Measurements from ENCODE around the gene PSD. TPM values are rescaled to one million over a fixed set of nuclear protein-coding genes. Genes with fewer than 3 reads are reported as not detected.
A peak's percentile ranks its signal among the peaks of the same experiment; 100 is the strongest.

Gene PSD
- total RNA-seq, 1 experiment from 2014 or later, result 3.4 TPM

DNA sequence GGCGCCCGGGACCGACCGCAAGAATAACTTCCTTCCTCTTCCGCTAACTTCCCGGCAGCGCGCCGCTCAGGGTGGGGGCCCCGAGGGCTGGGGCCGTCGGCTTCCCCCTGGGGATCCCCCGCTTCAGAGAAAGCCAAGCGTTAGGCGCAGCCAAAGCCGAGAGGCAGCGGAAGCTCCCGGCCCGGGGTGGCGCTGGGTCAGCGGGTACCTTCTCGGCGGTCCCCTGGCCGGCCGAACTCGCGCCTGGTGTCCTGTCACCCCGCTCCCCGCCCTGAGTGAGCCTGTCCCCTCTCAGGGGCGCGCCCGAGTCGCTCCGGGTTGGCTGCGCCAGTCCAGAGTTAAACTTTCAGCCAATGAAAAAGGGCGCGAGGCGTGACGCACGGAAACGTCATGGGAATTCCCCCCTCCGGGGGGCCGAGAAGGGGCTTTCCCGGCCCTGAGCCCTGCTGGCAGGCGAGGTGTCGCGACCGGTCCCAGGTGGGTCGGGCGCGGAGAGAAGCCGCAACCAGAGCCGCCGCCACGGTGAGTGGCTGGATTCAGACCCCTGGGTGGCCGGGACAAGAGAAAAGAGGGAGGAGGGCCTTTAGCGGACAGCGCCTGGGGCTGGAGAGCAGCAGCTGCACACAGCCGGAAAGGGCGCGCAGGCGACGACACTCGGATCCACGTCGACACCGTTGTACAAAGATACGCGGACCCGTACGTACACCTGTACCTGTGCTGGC, 24.3 kb downstream of the PSD start:
- Mint-ChIP-seq H3K4me1 (peaks cover 32 to 45% of the 10 kb centered on the region in 2 experiments), H3K27me3 (ENCODE audit: low read depth) (peaks cover 63% of the 10 kb centered on the region), H3K27ac (peak overlapping the region in 1 of 3 experiments; percentile 69; a peak in 1 of 7 replicates), H3K36me3 (ENCODE audit: insufficient read depth in 1 of 3, low read depth in 3 of 3) (peaks cover 0 to 10% (median 9%) of the 10 kb centered on the region in 3 experiments; a peak in 5 of 7 replicates), H3K9me3 (no peaks in the 10 kb centered on the region), H3K4me3 (peak overlapping the region; percentile 73 to 79)
- Histone ChIP-seq H3K79me1 (ENCODE audit: insufficient read depth, low read depth, low read length, poor library complexity, severe bottlenecking) (no peaks in the 10 kb centered on the region), H3K9me3 (ENCODE audit: control insufficient read depth, low read depth, low read length) (no peaks in the 10 kb centered on the region), H2BK120ac (ENCODE audit: low read depth, low read length, poor library complexity, severe bottlenecking) (no peak overlapping the region), H4K91ac (ENCODE audit: insufficient read length, low read depth, low read length) (no peak overlapping the region), H3K4ac (ENCODE audit: low read depth, low read length) (no peak overlapping the region), H3K4me1 (ENCODE audit: insufficient read depth, low read length) (no peaks in the 10 kb centered on the region), H2BK15ac (ENCODE audit: low read depth, low read length) (no peak overlapping the region), H3K23ac (ENCODE audit: insufficient read length, low read depth, low read length) (no peak overlapping the region), H3K27me3 (ENCODE audit: insufficient read depth, low read length) (peaks cover 11% of the 10 kb centered on the region; the same call in 1 of the 2 replicates), H2BK5ac (ENCODE audit: insufficient read length, low read length) (no peak overlapping the region), H3K9ac (ENCODE audit: extremely low read depth, insufficient read length, low read length) (no peak overlapping the region), H3K27ac (ENCODE audit: insufficient read length, low read depth, low read length) (no peak overlapping the region), H3K14ac (ENCODE audit: insufficient read depth, low read length) (peak overlapping the region; percentile 77; the same call in 1 of the 2 replicates), H3K4me2 (ENCODE audit: insufficient read depth, insufficient read length, low read length) (peak overlapping the region; percentile 69), H3K23me2 (ENCODE audit: insufficient read length, low read depth, low read length, poor library complexity, severe bottlenecking) (peaks cover 17% of the 10 kb centered on the region), H4K20me1 (ENCODE audit: control insufficient read depth, insufficient read depth, insufficient read length) (peaks cover 4% of the 10 kb centered on the region), H2AK5ac (ENCODE audit: insufficient read length, low read length) (no peak overlapping the region), H3K56ac (ENCODE audit: insufficient read length, low read depth, low read length) (no peak overlapping the region), H2AFZ (ENCODE audit: low read length) (no peak overlapping the region), H3K18ac (ENCODE audit: insufficient read length, low read depth, low read length) (peak overlapping the region; percentile 8), H2BK12ac (ENCODE audit: insufficient read length, low read depth, low read length) (no peak overlapping the region), H4K5ac (ENCODE audit: insufficient read length, low read depth, low read length) (no peak overlapping the region), H3K79me2 (ENCODE audit: insufficient read depth, low read length) (no peaks in the 10 kb centered on the region), H2BK20ac (ENCODE audit: low read depth, low read length, poor library complexity, severe bottlenecking) (no peak overlapping the region), H4K8ac (replicated peaks; ENCODE audit: insufficient read length, low read depth, low read length) (no peak overlapping the region), H3T11ph (ENCODE audit: low read length) (no peak overlapping the region)
- no CpG with 5 or more reads among the region's 71 CpGs for WGBS (ENCODE audit: extremely low coverage, insufficient read length, low lambda C conversion rate)
- TF ChIP-seq, protein P1, sequence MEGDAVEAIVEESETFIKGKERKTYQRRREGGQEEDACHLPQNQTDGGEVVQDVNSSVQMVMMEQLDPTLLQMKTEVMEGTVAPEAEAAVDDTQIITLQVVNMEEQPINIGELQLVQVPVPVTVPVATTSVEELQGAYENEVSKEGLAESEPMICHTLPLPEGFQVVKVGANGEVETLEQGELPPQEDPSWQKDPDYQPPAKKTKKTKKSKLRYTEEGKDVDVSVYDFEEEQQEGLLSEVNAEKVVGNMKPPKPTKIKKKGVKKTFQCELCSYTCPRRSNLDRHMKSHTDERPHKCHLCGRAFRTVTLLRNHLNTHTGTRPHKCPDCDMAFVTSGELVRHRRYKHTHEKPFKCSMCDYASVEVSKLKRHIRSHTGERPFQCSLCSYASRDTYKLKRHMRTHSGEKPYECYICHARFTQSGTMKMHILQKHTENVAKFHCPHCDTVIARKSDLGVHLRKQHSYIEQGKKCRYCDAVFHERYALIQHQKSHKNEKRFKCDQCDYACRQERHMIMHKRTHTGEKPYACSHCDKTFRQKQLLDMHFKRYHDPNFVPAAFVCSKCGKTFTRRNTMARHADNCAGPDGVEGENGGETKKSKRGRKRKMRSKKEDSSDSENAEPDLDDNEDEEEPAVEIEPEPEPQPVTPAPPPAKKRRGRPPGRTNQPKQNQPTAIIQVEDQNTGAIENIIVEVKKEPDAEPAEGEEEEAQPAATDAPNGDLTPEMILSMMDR (conservative IDR thresholded peaks at IDR 0.05), result peak; percentile 99
- DNase-seq, result peak; percentile 95

Measured in H9 (cell line).